Measurements from ENCODE around the gene DSC1.

- TF ChIP-seq ZNF317 (CRISPR knock-in tag; IDR thresholded peaks at IDR 0.05) (no peak), TBP (CRISPR knock-in tag; IDR thresholded peaks at IDR 0.05) (0 out of 2 replicates have a peak, but pooled peaks have one; percentile 25), CTCF (CRISPR knock-in tag; IDR thresholded peaks at IDR 0.05) (0 out of 2 replicates have a peak, but pooled peaks have one; percentile 8), ZNF12 (CRISPR knock-in tag; IDR thresholded peaks at IDR 0.05) (peak; percentile 48; the same call in 1 of the 2 replicates), TAF1 (CRISPR knock-in tag; IDR thresholded peaks at IDR 0.05) (peak; percentile 85), MBNL3 (CRISPR knock-in tag; conservative IDR thresholded peaks at IDR 0.05) (no peak), MYC (CRISPR knock-in tag; IDR thresholded peaks at IDR 0.05; ENCODE audit: borderline replicate concordance) (peak; percentile 37; the same call in 1 of the 2 replicates), MEF2D (CRISPR knock-in tag; IDR thresholded peaks at IDR 0.05) (no peak)
Observed at GRCh38 chr18:31102025-31102684, 60.5 kb downstream of the DSC1 start, which contains the start of gene DSC2.

All from HepG2 (cell line).